ENCODE measurements around the gene FKBP5.

FKBP5 gene

DNA sequence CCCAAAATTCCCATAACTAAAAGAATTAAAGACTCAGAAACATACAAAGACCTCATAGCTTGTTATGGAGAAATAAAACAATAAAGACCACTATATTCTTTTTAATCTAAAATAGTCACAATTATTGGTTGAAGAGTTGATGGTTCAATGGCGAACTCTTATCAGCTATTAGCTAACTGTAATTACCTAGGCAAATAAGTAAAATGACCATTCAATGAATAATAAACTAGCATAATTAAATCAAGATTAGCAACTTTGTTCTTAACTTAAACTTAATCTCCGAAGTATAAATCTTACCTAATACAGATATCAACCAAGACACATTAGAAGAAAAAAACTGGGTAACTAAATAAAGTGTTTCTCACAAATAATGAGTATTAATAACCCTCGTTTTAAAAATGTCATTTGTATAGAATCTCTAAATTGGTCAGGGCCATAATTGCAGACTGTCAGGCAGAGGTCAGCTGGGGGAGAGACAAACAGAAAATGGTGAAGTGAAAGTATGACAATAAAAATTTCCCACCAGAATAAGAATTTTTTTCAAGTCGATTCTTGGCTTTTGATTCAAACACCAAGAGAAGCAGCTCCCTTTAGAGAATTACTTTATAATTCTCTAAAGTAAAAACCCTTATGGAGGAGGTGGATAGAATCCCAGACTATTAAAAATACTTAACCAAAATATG, 1.7 kb downstream of the FKBP5 start:
- TF ChIP-seq POLR2AphosphoS5 (IDR thresholded peaks at IDR 0.05; ENCODE audit: low read depth) (no peak), SPI1 (IDR thresholded peaks at IDR 0.05; ENCODE audit: borderline replicate concordance, low read depth) (no peak), CTCF (IDR thresholded peaks at IDR 0.05; ENCODE audit: insufficient read depth, low read length) (no peak), GABPA (IDR thresholded peaks at IDR 0.05; ENCODE audit: low read depth) (no peak)
- TF ChIP-seq, protein P1, sequence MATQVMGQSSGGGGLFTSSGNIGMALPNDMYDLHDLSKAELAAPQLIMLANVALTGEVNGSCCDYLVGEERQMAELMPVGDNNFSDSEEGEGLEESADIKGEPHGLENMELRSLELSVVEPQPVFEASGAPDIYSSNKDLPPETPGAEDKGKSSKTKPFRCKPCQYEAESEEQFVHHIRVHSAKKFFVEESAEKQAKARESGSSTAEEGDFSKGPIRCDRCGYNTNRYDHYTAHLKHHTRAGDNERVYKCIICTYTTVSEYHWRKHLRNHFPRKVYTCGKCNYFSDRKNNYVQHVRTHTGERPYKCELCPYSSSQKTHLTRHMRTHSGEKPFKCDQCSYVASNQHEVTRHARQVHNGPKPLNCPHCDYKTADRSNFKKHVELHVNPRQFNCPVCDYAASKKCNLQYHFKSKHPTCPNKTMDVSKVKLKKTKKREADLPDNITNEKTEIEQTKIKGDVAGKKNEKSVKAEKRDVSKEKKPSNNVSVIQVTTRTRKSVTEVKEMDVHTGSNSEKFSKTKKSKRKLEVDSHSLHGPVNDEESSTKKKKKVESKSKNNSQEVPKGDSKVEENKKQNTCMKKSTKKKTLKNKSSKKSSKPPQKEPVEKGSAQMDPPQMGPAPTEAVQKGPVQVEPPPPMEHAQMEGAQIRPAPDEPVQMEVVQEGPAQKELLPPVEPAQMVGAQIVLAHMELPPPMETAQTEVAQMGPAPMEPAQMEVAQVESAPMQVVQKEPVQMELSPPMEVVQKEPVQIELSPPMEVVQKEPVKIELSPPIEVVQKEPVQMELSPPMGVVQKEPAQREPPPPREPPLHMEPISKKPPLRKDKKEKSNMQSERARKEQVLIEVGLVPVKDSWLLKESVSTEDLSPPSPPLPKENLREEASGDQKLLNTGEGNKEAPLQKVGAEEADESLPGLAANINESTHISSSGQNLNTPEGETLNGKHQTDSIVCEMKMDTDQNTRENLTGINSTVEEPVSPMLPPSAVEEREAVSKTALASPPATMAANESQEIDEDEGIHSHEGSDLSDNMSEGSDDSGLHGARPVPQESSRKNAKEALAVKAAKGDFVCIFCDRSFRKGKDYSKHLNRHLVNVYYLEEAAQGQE (IDR thresholded peaks at IDR 0.05; ENCODE audit: insufficient replicate concordance, low read depth) = no peak
- Histone ChIP-seq H3K27ac (replicated peaks) (peak overlapping the region; percentile 52), H3K27me3 (ENCODE audit: insufficient read depth, poor library complexity, severe bottlenecking) (no peaks in the 10 kb centered on the region), H3K4me3 (replicated peaks; ENCODE audit: insufficient read depth, low read length) (peak overlapping the region; percentile 78)
- no peak for DNase-seq (ENCODE audit: low read depth in 1 of 2, low spot score in 1 of 2)

DNA sequence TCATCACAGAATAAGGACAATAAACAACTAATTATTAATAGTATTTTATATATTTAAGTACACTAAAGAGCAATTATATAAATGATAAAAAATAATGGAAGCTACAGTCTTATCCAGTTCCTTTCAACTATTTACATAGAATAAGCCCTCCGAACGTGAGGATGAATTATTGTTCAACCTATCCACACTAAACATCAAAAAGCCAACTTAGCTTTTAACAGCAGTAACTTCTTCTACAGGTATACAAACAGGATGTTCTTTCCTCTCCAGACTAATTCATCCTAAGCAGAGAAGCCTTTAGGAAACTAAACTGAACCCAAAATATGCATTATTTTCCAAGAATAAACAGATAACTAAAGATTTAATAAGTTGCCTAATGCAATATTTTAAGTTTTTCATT, 2.3 kb downstream of the FKBP5 start:
- TF ChIP-seq SPI1 (IDR thresholded peaks at IDR 0.05; ENCODE audit: borderline replicate concordance, low read depth) = no peak
- TF ChIP-seq CTCF (IDR thresholded peaks at IDR 0.05; ENCODE audit: insufficient read depth, low read length) = no peak
- TF ChIP-seq POLR2AphosphoS5 (IDR thresholded peaks at IDR 0.05; ENCODE audit: low read depth) = no peak
- TF ChIP-seq, protein P1 (IDR thresholded peaks at IDR 0.05; ENCODE audit: insufficient replicate concordance, low read depth) = no peak
- TF ChIP-seq GABPA (IDR thresholded peaks at IDR 0.05; ENCODE audit: low read depth) = no peak

DNA sequence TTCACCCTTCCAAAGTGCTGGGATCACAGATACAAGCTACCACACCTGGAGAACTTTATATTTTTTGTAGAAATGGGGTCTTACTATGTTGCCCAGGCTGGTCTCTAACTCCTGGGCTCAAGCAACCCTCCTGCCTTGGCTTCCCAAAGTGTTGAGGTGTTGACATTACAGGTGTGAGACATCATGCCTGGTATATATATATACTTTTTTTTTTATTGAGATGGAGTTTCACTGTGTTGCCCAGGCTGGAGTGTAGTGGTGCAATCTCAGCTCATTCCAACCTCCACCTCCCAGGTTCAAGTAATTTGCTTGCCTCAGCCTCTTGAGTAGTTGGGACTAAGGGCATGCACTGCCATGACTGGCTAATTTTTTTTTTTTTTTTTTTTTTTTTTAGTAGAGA, 5.4 kb downstream of the FKBP5 start:
- H3K4me3 ChIP-seq (replicated peaks; ENCODE audit: insufficient read depth, low read length) = no peak overlapping the region
- H3K27ac ChIP-seq (replicated peaks) = no peak overlapping the region
- no peak for DNase-seq (ENCODE audit: low read depth in 1 of 2, low spot score in 1 of 2)
- TF ChIP-seq, protein P1 (IDR thresholded peaks at IDR 0.05; ENCODE audit: insufficient replicate concordance, low read depth) = no peak
- TF ChIP-seq GABPA (IDR thresholded peaks at IDR 0.05; ENCODE audit: low read depth) (no peak), SPI1 (IDR thresholded peaks at IDR 0.05; ENCODE audit: borderline replicate concordance, low read depth) (no peak), POLR2AphosphoS5 (IDR thresholded peaks at IDR 0.05; ENCODE audit: low read depth) (no peak), CTCF (IDR thresholded peaks at IDR 0.05; ENCODE audit: insufficient read depth, low read length) (no peak)
- H3K27me3 ChIP-seq (ENCODE audit: insufficient read depth, poor library complexity, severe bottlenecking) = no peaks in the 10 kb centered on the region

More for the DNA sequence above, 2.3 kb downstream of the FKBP5 start:
- no peak for DNase-seq (ENCODE audit: low read depth in 1 of 2, low spot score in 1 of 2)
- Histone ChIP-seq H3K27me3 (ENCODE audit: insufficient read depth, poor library complexity, severe bottlenecking) (no peaks in the 10 kb centered on the region), H3K4me3 (replicated peaks; ENCODE audit: insufficient read depth, low read length) (no peak overlapping the region), H3K27ac (replicated peaks) (no peak overlapping the region)
